ENCODE results near the gene ATG5.

GRCh38 chr6:106241498-106241897 lies 84.1 kb downstream of the ATG5 start:
- TF ChIP-seq POLR2A (IDR thresholded peaks at IDR 0.05), result no peak
- TF ChIP-seq, protein P1, sequence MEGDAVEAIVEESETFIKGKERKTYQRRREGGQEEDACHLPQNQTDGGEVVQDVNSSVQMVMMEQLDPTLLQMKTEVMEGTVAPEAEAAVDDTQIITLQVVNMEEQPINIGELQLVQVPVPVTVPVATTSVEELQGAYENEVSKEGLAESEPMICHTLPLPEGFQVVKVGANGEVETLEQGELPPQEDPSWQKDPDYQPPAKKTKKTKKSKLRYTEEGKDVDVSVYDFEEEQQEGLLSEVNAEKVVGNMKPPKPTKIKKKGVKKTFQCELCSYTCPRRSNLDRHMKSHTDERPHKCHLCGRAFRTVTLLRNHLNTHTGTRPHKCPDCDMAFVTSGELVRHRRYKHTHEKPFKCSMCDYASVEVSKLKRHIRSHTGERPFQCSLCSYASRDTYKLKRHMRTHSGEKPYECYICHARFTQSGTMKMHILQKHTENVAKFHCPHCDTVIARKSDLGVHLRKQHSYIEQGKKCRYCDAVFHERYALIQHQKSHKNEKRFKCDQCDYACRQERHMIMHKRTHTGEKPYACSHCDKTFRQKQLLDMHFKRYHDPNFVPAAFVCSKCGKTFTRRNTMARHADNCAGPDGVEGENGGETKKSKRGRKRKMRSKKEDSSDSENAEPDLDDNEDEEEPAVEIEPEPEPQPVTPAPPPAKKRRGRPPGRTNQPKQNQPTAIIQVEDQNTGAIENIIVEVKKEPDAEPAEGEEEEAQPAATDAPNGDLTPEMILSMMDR (IDR thresholded peaks at IDR 0.05), result no peak

Data from esophagus squamous epithelium (tissue), 4 donors.